OCI-LY1 (cell line): ENCODE results near the gene GALNT14.

Experiments
- H2AFZ ChIP-seq: fragments of 200-600 bp; sonication (generic), shearing (Covaris generic); 2 replicates; pipeline ENCODE4 v1.6.0; 2014; ENCODE audit warnings: antibody characterized with exemption, mild to moderate bottlenecking, low read length
- H3F3A ChIP-seq: fragments of 200-600 bp; sonication (generic), shearing (Covaris generic); 2 replicates; pipeline ENCODE4 v1.6.0; 2014; ENCODE audit warnings: mild to moderate bottlenecking, antibody characterized with exemption, low read length, moderate library complexity; ENCODE audit not compliant: insufficient read depth
- H3K27ac ChIP-seq: fragments of 200-600 bp; sonication (generic); 2 replicates; pipeline ENCODE4 v1.5.1; 2014; ENCODE audit warnings: low read length, mixed run types, mild to moderate bottlenecking, low read depth; ENCODE audit not compliant: poor library complexity, severe bottlenecking
- H3K27me3 ChIP-seq: fragments of 200-600 bp; sonication (generic); 2 replicates; pipeline ENCODE4 v1.6.0; 2014; ENCODE audit warnings: antibody characterized with exemption, mild to moderate bottlenecking, low read length, moderate library complexity; ENCODE audit not compliant: insufficient read depth
- H3K36me3 ChIP-seq: fragments of 200-600 bp; sonication (generic); 2 replicates; pipeline ENCODE4 v1.6.1; 2014; ENCODE audit warnings: mild to moderate bottlenecking, antibody characterized with exemption, low read length, moderate library complexity, mixed read lengths; ENCODE audit not compliant: insufficient read depth
- H3K4me1 ChIP-seq: fragments of 200-600 bp; sonication (generic); 2 replicates; pipeline ENCODE4 v1.5.1; 2014; ENCODE audit warnings: mild to moderate bottlenecking, low read length, moderate library complexity; ENCODE audit not compliant: insufficient read depth, severe bottlenecking
- H3K4me2 ChIP-seq: fragments of 200-600 bp; sonication (generic), shearing (Covaris generic); 2 replicates; pipeline ENCODE4 v1.6.1; 2014; ENCODE audit warnings: low read length
- H3K4me3 ChIP-seq: fragments of 200-600 bp; sonication (generic); 2 replicates; pipeline ENCODE4 v1.5.1; 2014; ENCODE audit warnings: low read length, low read depth, mild to moderate bottlenecking, mixed read lengths; ENCODE audit not compliant: poor library complexity, severe bottlenecking
- H3K79me2 ChIP-seq: fragments of 200-600 bp; shearing (Covaris generic); 2 replicates; pipeline ENCODE4 v1.6.1; 2016; ENCODE audit warnings: mixed run types, low read length, mixed read lengths; ENCODE audit not compliant: insufficient read depth
- H3K9ac ChIP-seq: fragments of 200-600 bp; sonication (generic), shearing (Covaris generic); 2 replicates; pipeline ENCODE4 v1.6.1; 2014; ENCODE audit warnings: mild to moderate bottlenecking, low read length, mixed read lengths
- H3K9me2 ChIP-seq: fragments of 200-600 bp; sonication (generic), shearing (Covaris generic); 2 replicates; pipeline ENCODE4 v1.6.1; 2014; ENCODE audit warnings: low read depth, mild to moderate bottlenecking, low read length, mixed read lengths
- H3K9me3 ChIP-seq: fragments of 200-600 bp; shearing (Covaris generic); 2 replicates; pipeline ENCODE4 v1.6.1; 2014; ENCODE audit warnings: low read length, mixed read lengths
- H4K20me1 ChIP-seq: fragments of 200-600 bp; sonication (generic), shearing (Covaris generic); 2 replicates; pipeline ENCODE4 v1.6.0; 2016; ENCODE audit warnings: mild to moderate bottlenecking, low read length; ENCODE audit not compliant: insufficient read depth
- CTCF ChIP-seq: fragments of 200-600 bp; sonication (generic), shearing (Covaris generic); IDR thresholded peaks from 2 replicates; pipeline ENCODE4 v1.5.1; 2017; ENCODE audit warnings: mild to moderate bottlenecking, antibody characterized with exemption, low read length, moderate library complexity, mixed read lengths
- EZH2 ChIP-seq: fragments of 200-600 bp; sonication (generic), shearing (Covaris generic); IDR thresholded peaks from 2 replicates; pipeline ENCODE4 v1.8.0; 2017; ENCODE audit warnings: borderline replicate concordance, mixed run types, mild to moderate bottlenecking, antibody characterized with exemption, low read length, moderate library complexity, mixed read lengths

Gene GALNT14

GRCh38 chr2:31004257-31004656, 134.0 kb downstream of the GALNT14 start:
- H4K20me1 ChIP-seq = no peaks in the 10 kb centered on the region
- no peaks in the 10 kb centered on the region for H3F3A ChIP-seq
- H3K4me2 ChIP-seq = no peak overlapping the region
- H3K36me3 ChIP-seq = no peaks in the 10 kb centered on the region
- no peak for TF ChIP-seq CTCF
- TF ChIP-seq EZH2 = no peak
- no peak overlapping the region for H3K4me3 ChIP-seq
- no peak overlapping the region for H3K27ac ChIP-seq
- no peaks in the 10 kb centered on the region for H3K27me3 ChIP-seq
- H3K9me2 ChIP-seq = no peaks in the 10 kb centered on the region
- H3K79me2 ChIP-seq = no peaks in the 10 kb centered on the region
- H2AFZ ChIP-seq = no peak overlapping the region
- no peaks in the 10 kb centered on the region for H3K9me3 ChIP-seq
- no peak overlapping the region for H3K9ac ChIP-seq
- no peaks in the 10 kb centered on the region for H3K4me1 ChIP-seq

DNA sequence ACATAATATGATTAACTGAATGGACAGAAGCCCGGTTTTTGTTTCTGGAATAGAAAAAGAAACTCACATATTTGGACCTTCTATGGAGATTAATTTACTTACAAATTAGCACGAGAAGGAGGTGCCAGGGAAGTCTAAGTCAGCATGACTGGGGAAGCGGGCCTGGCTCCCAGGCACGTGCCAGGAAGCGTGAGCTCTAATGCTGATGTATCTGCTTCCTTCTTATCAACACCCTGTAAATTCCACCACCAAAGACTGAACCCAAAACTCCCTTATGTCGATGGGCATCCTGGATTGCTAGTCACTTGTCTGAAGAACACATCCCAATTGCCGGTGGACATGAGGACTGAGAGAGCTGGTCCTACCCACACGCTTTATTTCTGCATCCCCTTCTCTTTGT, 134.5 kb downstream of the GALNT14 start:
- no peaks in the 10 kb centered on the region for H3K27me3 ChIP-seq
- no peak overlapping the region for H3K9ac ChIP-seq
- no peak overlapping the region for H3K27ac ChIP-seq
- TF ChIP-seq CTCF = no peak
- TF ChIP-seq EZH2 = no peak
- H3K9me3 ChIP-seq = no peaks in the 10 kb centered on the region
- no peaks in the 10 kb centered on the region for H3K36me3 ChIP-seq
- H3K4me1 ChIP-seq = no peaks in the 10 kb centered on the region
- H3K4me2 ChIP-seq = no peak overlapping the region
- H3K79me2 ChIP-seq = no peaks in the 10 kb centered on the region
- no peaks in the 10 kb centered on the region for H4K20me1 ChIP-seq
- no peak overlapping the region for H3K4me3 ChIP-seq
- no peak overlapping the region for H2AFZ ChIP-seq
- H3K9me2 ChIP-seq = no peaks in the 10 kb centered on the region
- no peaks in the 10 kb centered on the region for H3F3A ChIP-seq

DNA sequence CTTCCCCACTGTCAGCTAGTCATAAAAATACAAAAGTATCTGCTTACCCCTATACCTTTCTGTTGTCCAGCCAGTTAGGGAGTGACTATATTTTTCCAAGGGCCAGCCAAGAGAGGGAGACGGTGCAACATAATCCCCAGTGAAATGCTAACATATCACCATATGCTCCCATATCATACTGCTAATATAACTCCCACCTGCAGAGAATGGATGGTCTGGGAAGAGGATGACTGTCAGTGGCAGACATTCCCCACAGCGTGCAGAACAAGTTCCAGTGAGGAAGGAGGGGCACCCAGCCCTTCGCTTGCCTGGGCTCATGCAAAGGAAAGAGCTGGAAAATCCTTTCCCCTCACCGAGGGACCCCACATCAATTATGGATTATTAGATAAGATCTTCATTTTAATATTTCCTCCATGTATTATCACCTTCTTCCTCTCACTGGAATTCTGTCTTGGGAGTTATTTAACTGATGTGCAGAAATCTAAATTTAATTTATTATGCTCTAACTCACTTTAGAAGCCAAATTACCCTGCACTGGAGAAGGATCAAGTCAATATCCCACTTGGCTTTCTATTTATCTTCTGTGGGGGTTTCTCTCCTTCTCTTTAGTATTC, 135.6 kb downstream of the GALNT14 start:
- Histone ChIP-seq H3F3A (no peaks in the 10 kb centered on the region), H4K20me1 (no peaks in the 10 kb centered on the region)

More for the DNA sequence above, 135.6 kb downstream of the GALNT14 start:
- Histone ChIP-seq H3K36me3 (no peaks in the 10 kb centered on the region), H3K9me3 (no peaks in the 10 kb centered on the region), H3K9me2 (no peaks in the 10 kb centered on the region), H2AFZ (no peak overlapping the region), H3K4me1 (no peaks in the 10 kb centered on the region), H3K27me3 (no peaks in the 10 kb centered on the region), H3K27ac (no peak overlapping the region), H3K79me2 (no peaks in the 10 kb centered on the region), H3K4me3 (no peak overlapping the region), H3K9ac (no peak overlapping the region), H3K4me2 (no peak overlapping the region)
- no peak for TF ChIP-seq EZH2
- TF ChIP-seq CTCF = no peak
